ENCODE measurements around the gene LSAMP. TPM values are rescaled to one million over a fixed set of nuclear protein-coding genes. Genes with fewer than 3 reads are reported as not detected.

The LSAMP gene
- total RNA-seq, 4 donors from 2014 or later = 1.9 to 19.7 (median 2.8) TPM

DNA sequence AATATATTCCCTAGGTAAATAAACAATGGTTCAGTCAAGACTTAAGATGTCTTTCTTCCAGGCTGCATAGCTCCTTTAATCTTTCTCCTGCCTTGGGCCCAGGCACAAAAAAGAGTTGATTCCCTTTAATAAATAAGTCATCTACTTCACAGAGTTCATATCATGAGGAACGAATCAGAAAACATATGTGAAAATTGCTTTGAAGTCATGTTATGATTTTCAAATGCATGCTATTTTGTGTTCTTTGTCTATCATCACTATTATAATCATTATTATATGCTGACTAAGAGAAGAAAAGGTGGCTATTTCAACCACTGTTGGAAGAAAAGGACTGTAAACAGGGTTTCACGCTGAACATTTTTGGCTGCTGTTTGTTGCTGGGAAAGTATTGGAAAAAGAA, 70.4 kb downstream of the LSAMP start:
- TF ChIP-seq, protein P1, sequence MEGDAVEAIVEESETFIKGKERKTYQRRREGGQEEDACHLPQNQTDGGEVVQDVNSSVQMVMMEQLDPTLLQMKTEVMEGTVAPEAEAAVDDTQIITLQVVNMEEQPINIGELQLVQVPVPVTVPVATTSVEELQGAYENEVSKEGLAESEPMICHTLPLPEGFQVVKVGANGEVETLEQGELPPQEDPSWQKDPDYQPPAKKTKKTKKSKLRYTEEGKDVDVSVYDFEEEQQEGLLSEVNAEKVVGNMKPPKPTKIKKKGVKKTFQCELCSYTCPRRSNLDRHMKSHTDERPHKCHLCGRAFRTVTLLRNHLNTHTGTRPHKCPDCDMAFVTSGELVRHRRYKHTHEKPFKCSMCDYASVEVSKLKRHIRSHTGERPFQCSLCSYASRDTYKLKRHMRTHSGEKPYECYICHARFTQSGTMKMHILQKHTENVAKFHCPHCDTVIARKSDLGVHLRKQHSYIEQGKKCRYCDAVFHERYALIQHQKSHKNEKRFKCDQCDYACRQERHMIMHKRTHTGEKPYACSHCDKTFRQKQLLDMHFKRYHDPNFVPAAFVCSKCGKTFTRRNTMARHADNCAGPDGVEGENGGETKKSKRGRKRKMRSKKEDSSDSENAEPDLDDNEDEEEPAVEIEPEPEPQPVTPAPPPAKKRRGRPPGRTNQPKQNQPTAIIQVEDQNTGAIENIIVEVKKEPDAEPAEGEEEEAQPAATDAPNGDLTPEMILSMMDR (IDR thresholded peaks at IDR 0.05) = no peak
- DNase-seq (ENCODE audit: low spot score) (no peak), ATAC-seq (ENCODE audit: low FRiP score) (no peak)

DNA sequence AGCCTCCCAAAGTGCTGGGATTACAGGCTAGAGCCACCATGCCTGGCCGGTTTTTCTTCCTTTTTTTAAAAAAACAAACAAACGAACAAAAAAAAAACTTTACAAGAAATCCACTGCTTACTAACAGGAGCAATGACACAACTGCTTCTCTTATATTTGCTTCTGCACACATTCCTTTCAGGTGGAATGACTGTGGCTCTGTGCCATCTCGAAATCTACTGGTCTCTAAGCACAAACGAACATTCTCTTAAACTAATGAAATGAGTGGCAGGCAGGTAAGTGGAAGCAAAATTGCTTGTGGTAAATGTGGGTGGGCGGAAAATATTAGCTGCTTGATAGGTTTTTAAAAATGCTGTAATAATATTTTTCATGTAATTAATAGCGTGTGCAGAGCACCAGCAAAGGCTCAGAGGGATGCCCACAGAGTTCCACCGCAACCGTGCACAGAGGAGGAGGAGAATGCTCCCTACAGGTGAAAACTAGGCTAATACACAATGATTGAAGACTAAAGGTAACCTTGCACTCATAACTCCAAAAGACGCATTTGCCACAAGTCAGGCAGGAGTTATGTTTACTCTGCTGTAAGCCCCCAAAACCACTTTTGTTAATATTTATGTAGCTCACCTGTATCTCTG, 77.4 kb downstream of the LSAMP start:
- DNase-seq (ENCODE audit: low spot score) (no peak), ATAC-seq (ENCODE audit: low FRiP score) (no peak)
- TF ChIP-seq, protein P1 (IDR thresholded peaks at IDR 0.05) = no peak

DNA sequence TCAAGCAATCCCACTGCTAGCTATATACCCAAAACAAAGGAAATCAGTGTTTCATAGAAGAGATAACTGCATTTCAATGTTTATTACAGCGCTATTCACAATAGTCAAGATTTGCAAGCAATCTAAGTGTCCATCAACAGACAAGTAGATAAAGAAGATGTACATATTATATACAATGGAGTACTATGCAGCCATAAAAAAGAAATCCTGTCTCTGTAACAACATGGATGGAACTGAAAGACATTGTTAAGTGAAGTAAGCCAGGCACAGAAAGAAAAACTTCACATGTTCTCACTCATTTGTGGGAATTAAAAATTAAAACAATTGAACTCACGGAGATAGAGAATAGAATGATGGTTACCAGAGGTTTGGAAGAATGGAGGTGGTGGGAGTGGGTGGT, 89.2 kb downstream of the LSAMP start:
- no peak for DNase-seq (ENCODE audit: low spot score)
- ATAC-seq (ENCODE audit: low FRiP score) = no peak
- TF ChIP-seq, protein P1 (IDR thresholded peaks at IDR 0.05) = no peak

DNA sequence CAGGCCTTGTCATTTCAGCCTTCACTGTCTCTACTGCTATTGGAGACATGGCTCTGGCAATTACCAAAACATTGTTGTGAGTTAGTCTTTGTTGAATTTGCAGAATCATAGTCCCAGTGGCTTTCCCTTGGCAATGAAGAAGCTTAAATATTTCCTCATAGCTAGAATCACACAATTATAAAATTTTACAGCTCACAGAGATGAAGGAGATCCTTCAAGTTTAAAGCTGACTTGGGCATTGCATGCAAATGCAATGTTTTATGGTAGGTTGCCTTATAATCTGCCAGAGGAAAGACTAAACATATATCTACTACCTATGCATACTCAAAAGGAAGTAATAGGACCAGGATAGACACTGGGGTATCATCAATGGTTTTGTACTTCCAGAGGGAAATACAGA, 90.9 kb downstream of the LSAMP start:
- ATAC-seq (ENCODE audit: low FRiP score) (no peak), DNase-seq (ENCODE audit: low spot score) (no peak)
- TF ChIP-seq, protein P1 (IDR thresholded peaks at IDR 0.05) = no peak

DNA sequence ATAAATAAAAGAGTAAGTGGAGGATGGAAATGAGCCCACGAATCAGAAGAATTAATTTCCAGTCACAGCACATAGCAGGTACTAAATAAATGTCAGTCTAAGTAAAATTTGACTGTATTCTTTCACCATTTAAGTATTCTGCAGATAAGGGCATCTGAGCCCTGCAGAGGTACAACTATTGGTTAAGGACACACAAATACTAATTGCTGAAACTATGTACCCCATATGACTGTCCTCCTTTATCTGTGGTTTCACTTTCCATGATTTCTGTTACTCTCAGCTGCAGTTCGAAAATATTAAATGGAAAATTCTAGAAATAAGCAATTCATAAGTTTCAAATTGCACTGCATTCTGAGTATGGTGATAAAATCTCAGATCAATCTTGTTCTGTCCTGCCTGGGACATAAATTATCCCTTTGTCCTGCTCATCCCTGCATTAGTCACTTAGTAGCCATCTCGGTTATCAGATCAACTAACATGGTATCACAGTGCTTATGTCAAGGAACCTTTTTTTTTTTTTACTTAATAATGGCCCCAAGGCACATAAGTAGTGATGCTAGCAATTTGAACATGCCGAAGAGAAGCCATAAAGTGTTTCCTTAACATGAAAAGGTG, 95.1 kb downstream of the LSAMP start:
- TF ChIP-seq, protein P1 (IDR thresholded peaks at IDR 0.05) = no peak
- DNase-seq (ENCODE audit: low spot score) (no peak), ATAC-seq (ENCODE audit: low FRiP score) (no peak)

DNA sequence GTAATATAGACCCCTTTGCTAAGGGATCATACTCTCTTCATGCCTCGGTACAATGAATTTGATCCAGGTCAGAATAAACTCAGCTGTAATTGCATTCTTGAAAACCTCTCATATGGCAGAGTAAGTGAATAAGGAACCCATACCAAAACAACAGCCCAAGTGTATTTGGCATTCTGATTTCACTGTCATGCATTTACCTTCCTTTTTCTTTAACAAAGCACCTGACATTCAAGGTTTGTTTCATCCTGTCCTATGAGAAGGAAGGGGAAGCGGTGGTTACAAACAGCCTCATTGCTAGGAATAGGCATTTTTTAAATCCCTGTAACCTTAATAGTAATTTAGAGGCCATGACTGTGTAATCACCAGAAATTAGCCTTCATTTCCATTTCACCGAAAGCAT, 97.1 kb downstream of the LSAMP start:
- DNase-seq (ENCODE audit: low spot score) (no peak), ATAC-seq (ENCODE audit: low FRiP score) (no peak)
- TF ChIP-seq, protein P1 (IDR thresholded peaks at IDR 0.05) = no peak

DNA sequence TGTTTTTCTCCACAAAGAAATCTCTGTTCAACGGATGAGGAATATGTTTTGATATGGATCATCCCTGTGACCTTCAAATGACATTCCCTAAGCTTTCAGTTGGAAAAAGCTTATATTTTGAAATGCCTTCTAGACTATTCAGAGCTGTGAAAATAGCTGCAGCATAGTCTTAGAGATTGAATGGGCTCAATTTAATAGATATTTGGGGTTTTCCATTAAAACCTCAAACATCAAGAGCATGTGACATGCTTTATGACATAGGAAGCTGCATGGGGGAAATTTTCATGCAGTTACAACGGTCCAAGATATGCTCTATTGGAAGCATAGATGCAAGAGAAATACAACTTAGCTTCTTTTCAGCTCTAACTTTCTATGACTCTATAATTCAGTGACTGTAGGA, 102.8 kb downstream of the LSAMP start:
- TF ChIP-seq, protein P1 (IDR thresholded peaks at IDR 0.05) = no peak
- ATAC-seq (ENCODE audit: low FRiP score) = no peak
- DNase-seq (ENCODE audit: low spot score) = no peak
